AG10803 (cell line): ENCODE measurements around the gene KLHL5.

Experiments
- DNase-seq: peaks from one replicate; pipeline ENCODE4 v3.0.0; 2010; ENCODE audit warnings: low read depth
- H3K4me3 ChIP-seq: 2 replicates; pipeline ENCODE4 v1.5.1; 2011; ENCODE audit warnings: mild to moderate bottlenecking, low read length, control low read depth
- CTCF ChIP-seq: conservative IDR thresholded peaks from 2 replicates; pipeline ENCODE4 v1.5.1; 2011; ENCODE audit warnings: mild to moderate bottlenecking, low read length, control low read depth, inconsistent platforms

Gene KLHL5

GRCh38 chr4:39085891-39086290 lies 23.9 kb downstream of the KLHL5 start:
- H3K4me3 ChIP-seq: no peak overlapping the region
- DNase-seq: peak; percentile 83
- TF ChIP-seq CTCF: no peak

GRCh38 chr4:39096847-39097246 lies 34.8 kb downstream of the KLHL5 start:
- TF ChIP-seq CTCF: no peak
- H3K4me3 ChIP-seq: no peak overlapping the region
- no peak for DNase-seq

- TF ChIP-seq CTCF: no peak
- no peak overlapping the region for H3K4me3 ChIP-seq
- no peak for DNase-seq
Observed at GRCh38 chr4:39097290-39097689, 35.3 kb downstream of the KLHL5 start.

- no peak for DNase-seq
- no peak overlapping the region for H3K4me3 ChIP-seq
- TF ChIP-seq CTCF: no peak
Observed at GRCh38 chr4:39102297-39102696, 40.3 kb downstream of the KLHL5 start.

- no peak for TF ChIP-seq CTCF
- no peak overlapping the region for H3K4me3 ChIP-seq
- no peak for DNase-seq
Observed at GRCh38 chr4:39103291-39103690, 41.3 kb downstream of the KLHL5 start.

GRCh38 chr4:39104255-39104654 lies 42.2 kb downstream of the KLHL5 start:
- no peak for TF ChIP-seq CTCF
- H3K4me3 ChIP-seq: no peak overlapping the region
- DNase-seq: no peak

GRCh38 chr4:39106011-39106410 lies 44.0 kb downstream of the KLHL5 start:
- DNase-seq: no peak
- TF ChIP-seq CTCF: no peak
- H3K4me3 ChIP-seq: no peak overlapping the region
